Neural crest cell (in vitro differentiated cells): ENCODE data around the gene GTF2B. TPM values are rescaled to one million over a fixed set of nuclear protein-coding genes. Genes with fewer than 3 reads are reported as not detected.
A peak's percentile ranks its signal among the peaks of the same experiment; 100 is the strongest.

ENCODE experiments used
- DNase-seq: peaks from one replicate; pipeline ENCODE4 v3.0.0; 2021; ENCODE audit warnings: low read depth, mixed read lengths, low spot score
- H3K27ac Mint-ChIP-seq: one replicate; pipeline ENCODE4 v1.8.0; 2021; ENCODE audit warnings: mild to moderate bottlenecking, mixed read lengths; ENCODE audit not compliant: unreplicated experiment
- H3K27me3 Mint-ChIP-seq: 2 replicates; pipeline ENCODE4 v1.8.0; 2021; ENCODE audit warnings: low read depth, mild to moderate bottlenecking, mixed read lengths
- H3K36me3 Mint-ChIP-seq: 2 replicates; pipeline ENCODE4 v1.8.0; 2021; ENCODE audit warnings: low read depth, mild to moderate bottlenecking, mixed read lengths
- H3K4me1 Mint-ChIP-seq: 2 replicates; pipeline ENCODE4 v1.8.0; 2021; ENCODE audit warnings: mixed read lengths
- H3K4me3 Mint-ChIP-seq: one replicate; pipeline ENCODE4 v1.8.0; 2021; ENCODE audit warnings: mild to moderate bottlenecking, mixed read lengths
- H3K9me3 Mint-ChIP-seq: 2 replicates; pipeline ENCODE4 v1.8.0; 2021; ENCODE audit warnings: mixed read lengths
- CTCF ChIP-seq: fragments of 200-600 bp; sonication (generic); conservative IDR thresholded peaks from 2 replicates; pipeline ENCODE4 v1.5.0; 2021; ENCODE audit warnings: antibody characterized with exemption, mild to moderate bottlenecking
- total RNA-seq: library from RNA; stranded (reverse); gene quantifications from 2 replicates; pipeline ENCODE4 v1.2.1, GENCODE V29; 2021

GTF2B gene
- total RNA-seq, 1 donor from 2014 or later: 22.4 TPM

DNA sequence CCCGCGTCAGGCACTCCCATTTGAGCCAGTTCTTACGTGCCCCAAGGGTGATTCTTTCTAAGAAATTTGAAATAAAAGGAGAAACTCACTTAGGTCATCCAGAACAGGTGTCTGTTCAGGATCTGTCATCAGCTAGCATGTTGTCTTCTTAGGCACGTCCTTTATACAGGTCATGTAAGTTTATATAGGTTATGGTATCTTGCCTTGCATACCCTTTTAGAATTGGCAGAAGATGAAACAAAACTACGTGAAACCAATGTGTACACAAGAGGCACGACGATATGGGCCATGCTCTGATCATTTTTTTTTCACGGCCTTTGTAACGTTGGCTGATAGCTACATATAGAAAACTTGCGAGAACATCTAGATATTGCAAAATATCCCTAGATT lies 579 bp upstream of the GTF2B start:
- no peak for TF ChIP-seq CTCF
- Mint-ChIP-seq H3K4me1 (peaks cover 32% of the 10 kb centered on the region), H3K27me3 (peaks cover 3% of the 10 kb centered on the region), H3K27ac (no peak overlapping the region), H3K9me3 (peaks cover 6% of the 10 kb centered on the region), H3K4me3 (peak overlapping the region; percentile 99), H3K36me3 (peaks cover 4% of the 10 kb centered on the region)
- DNase-seq: no peak

DNA sequence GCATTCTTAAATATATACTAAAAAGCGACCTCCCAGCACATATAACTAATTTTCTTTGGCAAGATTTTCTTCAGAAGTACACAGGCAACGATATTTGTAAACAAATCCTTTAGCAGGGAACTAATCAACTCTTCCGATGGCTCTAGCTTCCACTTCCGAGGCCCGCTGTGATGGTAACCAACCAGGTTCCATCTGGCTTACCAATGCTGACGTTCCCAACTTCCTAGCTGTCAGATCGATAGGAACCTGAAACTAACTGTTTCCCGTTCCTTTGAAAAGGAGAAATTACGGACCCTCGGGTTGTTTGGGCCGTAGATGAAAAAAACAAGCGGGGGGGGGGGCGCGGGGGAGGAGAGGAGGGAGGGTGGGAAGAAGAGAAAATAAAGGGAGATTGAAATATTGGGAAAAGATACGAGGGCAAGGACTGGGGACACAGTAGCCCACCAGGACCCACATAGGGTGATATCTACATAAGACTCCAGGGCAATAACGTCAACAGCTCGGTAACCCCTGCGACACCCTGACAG lies 513 bp downstream of the GTF2B start:
- H3K27me3 Mint-ChIP-seq: peaks cover 3% of the 10 kb centered on the region
- no peak for DNase-seq
- H3K4me1 Mint-ChIP-seq: peaks cover 32% of the 10 kb centered on the region
- H3K4me3 Mint-ChIP-seq: peak overlapping the region; percentile 99
- peaks cover 6% of the 10 kb centered on the region for H3K9me3 Mint-ChIP-seq
- peak overlapping the region; percentile 99 for H3K27ac Mint-ChIP-seq
- peaks cover 4% of the 10 kb centered on the region for H3K36me3 Mint-ChIP-seq
- no peak for TF ChIP-seq CTCF

DNA sequence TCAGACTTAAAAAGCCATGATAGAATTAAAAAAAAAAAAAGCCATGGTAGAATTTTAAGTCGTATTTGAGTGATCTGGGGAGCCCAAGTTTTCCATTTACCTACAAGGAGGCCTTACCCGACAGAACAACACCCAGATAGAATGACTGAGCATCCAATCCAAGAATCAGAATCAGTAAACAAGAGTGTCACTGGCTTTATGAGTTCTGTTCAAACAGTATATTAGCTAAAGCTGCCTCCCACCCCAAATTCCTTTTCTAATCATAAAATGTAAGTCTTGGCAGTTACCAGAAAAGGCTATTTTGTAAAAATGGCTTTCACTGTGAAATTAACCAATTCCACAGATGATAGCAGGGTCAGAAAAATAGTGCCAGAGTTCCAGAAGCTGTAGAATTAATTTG lies 1.2 kb downstream of the GTF2B start:
- Mint-ChIP-seq H3K4me1 (peaks cover 32% of the 10 kb centered on the region), H3K27ac (no peak overlapping the region), H3K4me3 (peak overlapping the region; percentile 99), H3K36me3 (peaks cover 4% of the 10 kb centered on the region), H3K9me3 (peaks cover 6% of the 10 kb centered on the region), H3K27me3 (peaks cover 3% of the 10 kb centered on the region)
- no peak for DNase-seq
- no peak for TF ChIP-seq CTCF

DNA sequence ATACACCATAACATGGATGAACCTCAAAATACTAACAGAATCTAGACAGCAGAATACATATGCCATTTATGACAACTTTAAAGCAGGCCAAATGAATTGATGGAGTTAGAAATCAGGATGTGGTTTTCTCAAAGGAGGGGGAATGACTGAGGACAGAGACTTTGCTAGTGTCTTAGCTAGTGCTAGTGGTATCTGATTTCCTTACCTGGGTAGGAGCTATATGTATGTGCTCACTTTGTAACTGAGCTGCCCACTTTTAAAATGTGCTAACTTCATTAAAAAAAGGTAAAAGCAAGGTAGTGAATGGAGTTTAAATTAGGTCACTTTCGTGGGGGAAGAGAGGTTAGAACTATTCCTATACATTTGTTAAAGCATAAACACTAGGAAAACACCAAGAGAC lies 2.6 kb downstream of the GTF2B start:
- Mint-ChIP-seq H3K36me3 (peaks cover 4% of the 10 kb centered on the region), H3K27me3 (peaks cover 3% of the 10 kb centered on the region), H3K4me3 (peak overlapping the region; percentile 65), H3K27ac (no peak overlapping the region), H3K4me1 (peaks cover 32% of the 10 kb centered on the region), H3K9me3 (peaks cover 6% of the 10 kb centered on the region)
- DNase-seq: no peak
- TF ChIP-seq CTCF: no peak

- H3K4me1 Mint-ChIP-seq: peaks cover 23% of the 10 kb centered on the region
- no peak for TF ChIP-seq CTCF
- no peaks in the 10 kb centered on the region for H3K36me3 Mint-ChIP-seq
- H3K9me3 Mint-ChIP-seq: no peaks in the 10 kb centered on the region
- DNase-seq: no peak
- H3K27ac Mint-ChIP-seq: no peak overlapping the region
- no peak overlapping the region for H3K4me3 Mint-ChIP-seq
- H3K27me3 Mint-ChIP-seq: no peaks in the 10 kb centered on the region
These were observed 5.4 kb downstream of the GTF2B start for GRCh38 chr1:88885933-88886332.
